WTC11 (cell line): ENCODE results near the gene DNAH11. TPM values are rescaled to one million over a fixed set of nuclear protein-coding genes. Genes with fewer than 3 reads are reported as not detected.

Source experiments
- ATAC-seq: fragments of 200-7000 bp; cut with Tn5 transposase; 2 replicates; pipeline ENCODE4 v1.10.0; 2021; ENCODE audit warnings: mild to moderate bottlenecking, moderate library complexity
- CTCF ChIA-PET: fragments of 300-600 bp; sonication (Branson Sonifier 250); formaldehyde crosslinking; loops from one replicate; lab custom pipeline; 2021; ENCODE audit warnings: antibody characterized with exemption; lab: Charles Lee
- POLR2A ChIA-PET: fragments of 350-600 bp; sonication (Branson Sonifier 250); formaldehyde crosslinking; loops from one replicate; lab custom pipeline; 2021; ENCODE audit warnings: antibody characterized with exemption; lab: Charles Lee
- DNase-seq: peaks from one replicate; pipeline ENCODE4 v3.0.0; 2021; ENCODE audit warnings: low spot score
- H3K27ac Mint-ChIP-seq: 2 replicates; pipeline ENCODE4 v1.8.0; 2021; ENCODE audit warnings: mixed read lengths
- H3K27me3 Mint-ChIP-seq: 2 replicates; pipeline ENCODE4 v1.8.0; 2021; ENCODE audit warnings: low read depth, mild to moderate bottlenecking, moderate library complexity, mixed read lengths
- H3K36me3 Mint-ChIP-seq: 2 replicates; pipeline ENCODE4 v1.8.0; 2021; ENCODE audit warnings: mixed read lengths
- H3K4me1 Mint-ChIP-seq: 2 replicates; pipeline ENCODE4 v1.8.0; 2022; ENCODE audit warnings: mixed read lengths
- H3K4me3 Mint-ChIP-seq: 2 replicates; pipeline ENCODE4 v1.8.0; 2021; ENCODE audit warnings: mild to moderate bottlenecking, moderate library complexity, mixed read lengths
- H3K9me3 Mint-ChIP-seq: 2 replicates; pipeline ENCODE4 v1.8.0; 2021; ENCODE audit warnings: mixed read lengths
- CREB1 ChIP-seq: sonication (generic); formaldehyde crosslinking; IDR thresholded peaks from 2 replicates; pipeline ENCODE4 v1.8.0; 2023; ENCODE audit warnings: mild to moderate bottlenecking, missing genetic modification reagents
- FOXK1 ChIP-seq: sonication (generic); formaldehyde crosslinking; IDR thresholded peaks from 2 replicates; pipeline ENCODE4 v1.8.0; 2022; ENCODE audit warnings: mild to moderate bottlenecking, moderate library complexity, missing genetic modification reagents
- JAZF1 ChIP-seq: fragments of 250-450 bp; sonication (Bioruptor Pico); IDR thresholded peaks from 2 replicates; pipeline ENCODE4 v1.9.0; 2021; ENCODE audit warnings: moderate library complexity, mild to moderate bottlenecking, inconsistent platforms
- NFYB ChIP-seq: sonication (generic); formaldehyde crosslinking; conservative IDR thresholded peaks from 2 replicates; pipeline ENCODE4 v1.8.0; 2022; ENCODE audit warnings: low read depth, missing genetic modification reagents
- NR1H2 ChIP-seq: sonication (generic); formaldehyde crosslinking; IDR thresholded peaks from 2 replicates; pipeline ENCODE4 v1.9.0; 2021; ENCODE audit warnings: mild to moderate bottlenecking, moderate library complexity, missing genetic modification reagents
- NR2C2 ChIP-seq: sonication (generic); formaldehyde crosslinking; IDR thresholded peaks from 2 replicates; pipeline ENCODE4 v1.8.0; 2022; ENCODE audit warnings: mild to moderate bottlenecking, missing genetic modification reagents
- ZNF121 ChIP-seq: sonication (generic); formaldehyde crosslinking; IDR thresholded peaks from 2 replicates; pipeline ENCODE4 v1.8.0; 2023; ENCODE audit warnings: missing genetic modification reagents
- ZNF263 ChIP-seq: sonication (generic); formaldehyde crosslinking; IDR thresholded peaks from 2 replicates; pipeline ENCODE4 v1.8.1; 2022; ENCODE audit warnings: low read depth, mild to moderate bottlenecking, moderate library complexity, missing genetic modification reagents
- ZNF317 ChIP-seq: sonication (generic); formaldehyde crosslinking; IDR thresholded peaks from 2 replicates; pipeline ENCODE4 v1.8.1; 2023; ENCODE audit warnings: low read depth, mild to moderate bottlenecking, moderate library complexity, missing genetic modification reagents, borderline replicate concordance
- total RNA-seq: library from RNA; stranded (reverse); gene quantifications from 3 replicates; pipeline ENCODE4 v1.2.3, GENCODE V29; 2021
- TF ChIP-seq, protein P1 (sequence below): sonication (generic); formaldehyde crosslinking; IDR thresholded peaks from 2 replicates; pipeline ENCODE4 v1.8.0; 2022; ENCODE audit warnings: mild to moderate bottlenecking, missing genetic modification reagents
- TF ChIP-seq, protein P2 (sequence below): fragments of 250-450 bp; sonication (Bioruptor Pico); IDR thresholded peaks from 2 replicates; pipeline ENCODE4 v1.9.0; 2021; ENCODE audit warnings: moderate library complexity, mild to moderate bottlenecking, inconsistent platforms, borderline replicate concordance
- TF ChIP-seq, protein P3 (sequence below): sonication (generic); formaldehyde crosslinking; IDR thresholded peaks from 2 replicates; pipeline ENCODE4 v1.8.1; 2023; ENCODE audit warnings: mild to moderate bottlenecking, missing genetic modification reagents
- TF ChIP-seq, protein P4 (sequence below): sonication (generic); formaldehyde crosslinking; IDR thresholded peaks from 2 replicates; pipeline ENCODE4 v1.8.0; 2023; ENCODE audit warnings: missing genetic modification reagents
- TF ChIP-seq, protein P5 (sequence below): fragments of 250-450 bp; sonication (Bioruptor Pico); IDR thresholded peaks from 2 replicates; pipeline ENCODE4 v1.9.0; 2021; ENCODE audit warnings: mild to moderate bottlenecking
- TF ChIP-seq, protein P6 (sequence below): sonication (generic); formaldehyde crosslinking; IDR thresholded peaks from 2 replicates; pipeline ENCODE4 v1.8.0; 2023; ENCODE audit warnings: mild to moderate bottlenecking, missing genetic modification reagents
- TF ChIP-seq, protein P7 (sequence below): sonication (generic); formaldehyde crosslinking; IDR thresholded peaks from 2 replicates; pipeline ENCODE4 v1.8.0; 2022; ENCODE audit warnings: mild to moderate bottlenecking, missing genetic modification reagents
- TF ChIP-seq, protein P8 (sequence below): sonication (generic); formaldehyde crosslinking; IDR thresholded peaks from 2 replicates; pipeline ENCODE4 v1.8.1; 2023; ENCODE audit warnings: mild to moderate bottlenecking, missing genetic modification reagents, moderate library complexity
- TF ChIP-seq, protein P9 (sequence below): sonication (generic); formaldehyde crosslinking; IDR thresholded peaks from 2 replicates; pipeline ENCODE4 v1.8.0; 2022; ENCODE audit warnings: mild to moderate bottlenecking, missing genetic modification reagents

DNAH11 gene
- total RNA-seq, 1 experiment from 2014 or later = 6.4 TPM

DNA sequence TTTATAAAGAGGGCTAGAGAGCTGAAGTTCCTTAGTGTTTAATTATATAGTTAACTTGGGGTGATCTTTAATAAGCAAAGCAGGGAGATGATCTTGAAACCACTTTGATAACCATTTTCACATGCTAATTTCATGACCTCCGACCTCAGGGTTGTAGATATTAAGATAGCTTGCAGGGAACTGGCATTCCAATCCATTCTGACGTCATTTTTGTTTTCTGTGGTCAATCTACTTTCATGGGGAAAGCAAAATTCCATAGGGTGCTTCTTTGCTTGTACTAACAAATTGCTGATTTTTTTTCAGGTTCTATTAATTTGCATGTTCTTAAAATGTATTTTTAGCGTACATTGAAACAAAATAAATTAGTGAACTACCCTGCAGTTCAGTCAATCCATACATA lies 263.5 kb downstream of the DNAH11 start:
- Mint-ChIP-seq H3K4me3 (no peak overlapping the region), H3K27ac (no peak overlapping the region), H3K4me1 (no peaks in the 10 kb centered on the region), H3K9me3 (no peaks in the 10 kb centered on the region), H3K27me3 (no peaks in the 10 kb centered on the region), H3K36me3 (no peaks in the 10 kb centered on the region)
- POLR2A ChIA-PET = no interaction called here
- ATAC-seq (no peak), DNase-seq (no peak)
- CTCF ChIA-PET = no interaction called here
- TF ChIP-seq NR1H2 (CRISPR knock-in tag) (no peak), ZNF263 (CRISPR knock-in tag) (no peak), ZNF121 (no peak), ZNF317 (no peak), NR2C2 (CRISPR knock-in tag) (no peak), NFYB (CRISPR knock-in tag) (no peak), JAZF1 (CRISPR knock-in tag) (no peak), FOXK1 (CRISPR knock-in tag) (no peak), CREB1 (CRISPR knock-in tag) (no peak)
- TF ChIP-seq, protein P1, sequence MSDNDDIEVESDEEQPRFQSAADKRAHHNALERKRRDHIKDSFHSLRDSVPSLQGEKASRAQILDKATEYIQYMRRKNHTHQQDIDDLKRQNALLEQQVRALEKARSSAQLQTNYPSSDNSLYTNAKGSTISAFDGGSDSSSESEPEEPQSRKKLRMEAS = no peak
- TF ChIP-seq, protein P2, sequence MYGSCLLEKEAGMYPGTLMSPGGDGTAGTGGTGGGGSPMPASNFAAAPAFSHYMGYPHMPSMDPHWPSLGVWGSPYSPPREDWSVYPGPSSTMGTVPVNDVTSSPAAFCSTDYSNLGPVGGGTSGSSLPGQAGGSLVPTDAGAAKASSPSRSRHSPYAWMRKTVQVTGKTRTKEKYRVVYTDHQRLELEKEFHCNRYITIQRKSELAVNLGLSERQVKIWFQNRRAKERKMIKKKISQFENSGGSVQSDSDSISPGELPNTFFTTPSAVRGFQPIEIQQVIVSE (CRISPR knock-in tag) = no peak
- TF ChIP-seq, protein P3, sequence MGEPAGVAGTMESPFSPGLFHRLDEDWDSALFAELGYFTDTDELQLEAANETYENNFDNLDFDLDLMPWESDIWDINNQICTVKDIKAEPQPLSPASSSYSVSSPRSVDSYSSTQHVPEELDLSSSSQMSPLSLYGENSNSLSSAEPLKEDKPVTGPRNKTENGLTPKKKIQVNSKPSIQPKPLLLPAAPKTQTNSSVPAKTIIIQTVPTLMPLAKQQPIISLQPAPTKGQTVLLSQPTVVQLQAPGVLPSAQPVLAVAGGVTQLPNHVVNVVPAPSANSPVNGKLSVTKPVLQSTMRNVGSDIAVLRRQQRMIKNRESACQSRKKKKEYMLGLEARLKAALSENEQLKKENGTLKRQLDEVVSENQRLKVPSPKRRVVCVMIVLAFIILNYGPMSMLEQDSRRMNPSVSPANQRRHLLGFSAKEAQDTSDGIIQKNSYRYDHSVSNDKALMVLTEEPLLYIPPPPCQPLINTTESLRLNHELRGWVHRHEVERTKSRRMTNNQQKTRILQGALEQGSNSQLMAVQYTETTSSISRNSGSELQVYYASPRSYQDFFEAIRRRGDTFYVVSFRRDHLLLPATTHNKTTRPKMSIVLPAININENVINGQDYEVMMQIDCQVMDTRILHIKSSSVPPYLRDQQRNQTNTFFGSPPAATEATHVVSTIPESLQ = no peak
- TF ChIP-seq, protein P4, sequence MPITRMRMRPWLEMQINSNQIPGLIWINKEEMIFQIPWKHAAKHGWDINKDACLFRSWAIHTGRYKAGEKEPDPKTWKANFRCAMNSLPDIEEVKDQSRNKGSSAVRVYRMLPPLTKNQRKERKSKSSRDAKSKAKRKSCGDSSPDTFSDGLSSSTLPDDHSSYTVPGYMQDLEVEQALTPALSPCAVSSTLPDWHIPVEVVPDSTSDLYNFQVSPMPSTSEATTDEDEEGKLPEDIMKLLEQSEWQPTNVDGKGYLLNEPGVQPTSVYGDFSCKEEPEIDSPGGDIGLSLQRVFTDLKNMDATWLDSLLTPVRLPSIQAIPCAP = no peak
- TF ChIP-seq, protein P5, sequence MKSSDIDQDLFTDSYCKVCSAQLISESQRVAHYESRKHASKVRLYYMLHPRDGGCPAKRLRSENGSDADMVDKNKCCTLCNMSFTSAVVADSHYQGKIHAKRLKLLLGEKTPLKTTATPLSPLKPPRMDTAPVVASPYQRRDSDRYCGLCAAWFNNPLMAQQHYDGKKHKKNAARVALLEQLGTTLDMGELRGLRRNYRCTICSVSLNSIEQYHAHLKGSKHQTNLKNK (CRISPR knock-in tag) = no peak
- TF ChIP-seq, protein P6, sequence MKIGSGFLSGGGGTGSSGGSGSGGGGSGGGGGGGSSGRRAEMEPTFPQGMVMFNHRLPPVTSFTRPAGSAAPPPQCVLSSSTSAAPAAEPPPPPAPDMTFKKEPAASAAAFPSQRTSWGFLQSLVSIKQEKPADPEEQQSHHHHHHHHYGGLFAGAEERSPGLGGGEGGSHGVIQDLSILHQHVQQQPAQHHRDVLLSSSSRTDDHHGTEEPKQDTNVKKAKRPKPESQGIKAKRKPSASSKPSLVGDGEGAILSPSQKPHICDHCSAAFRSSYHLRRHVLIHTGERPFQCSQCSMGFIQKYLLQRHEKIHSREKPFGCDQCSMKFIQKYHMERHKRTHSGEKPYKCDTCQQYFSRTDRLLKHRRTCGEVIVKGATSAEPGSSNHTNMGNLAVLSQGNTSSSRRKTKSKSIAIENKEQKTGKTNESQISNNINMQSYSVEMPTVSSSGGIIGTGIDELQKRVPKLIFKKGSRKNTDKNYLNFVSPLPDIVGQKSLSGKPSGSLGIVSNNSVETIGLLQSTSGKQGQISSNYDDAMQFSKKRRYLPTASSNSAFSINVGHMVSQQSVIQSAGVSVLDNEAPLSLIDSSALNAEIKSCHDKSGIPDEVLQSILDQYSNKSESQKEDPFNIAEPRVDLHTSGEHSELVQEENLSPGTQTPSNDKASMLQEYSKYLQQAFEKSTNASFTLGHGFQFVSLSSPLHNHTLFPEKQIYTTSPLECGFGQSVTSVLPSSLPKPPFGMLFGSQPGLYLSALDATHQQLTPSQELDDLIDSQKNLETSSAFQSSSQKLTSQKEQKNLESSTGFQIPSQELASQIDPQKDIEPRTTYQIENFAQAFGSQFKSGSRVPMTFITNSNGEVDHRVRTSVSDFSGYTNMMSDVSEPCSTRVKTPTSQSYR (CRISPR knock-in tag) = no peak
- TF ChIP-seq, protein P7, sequence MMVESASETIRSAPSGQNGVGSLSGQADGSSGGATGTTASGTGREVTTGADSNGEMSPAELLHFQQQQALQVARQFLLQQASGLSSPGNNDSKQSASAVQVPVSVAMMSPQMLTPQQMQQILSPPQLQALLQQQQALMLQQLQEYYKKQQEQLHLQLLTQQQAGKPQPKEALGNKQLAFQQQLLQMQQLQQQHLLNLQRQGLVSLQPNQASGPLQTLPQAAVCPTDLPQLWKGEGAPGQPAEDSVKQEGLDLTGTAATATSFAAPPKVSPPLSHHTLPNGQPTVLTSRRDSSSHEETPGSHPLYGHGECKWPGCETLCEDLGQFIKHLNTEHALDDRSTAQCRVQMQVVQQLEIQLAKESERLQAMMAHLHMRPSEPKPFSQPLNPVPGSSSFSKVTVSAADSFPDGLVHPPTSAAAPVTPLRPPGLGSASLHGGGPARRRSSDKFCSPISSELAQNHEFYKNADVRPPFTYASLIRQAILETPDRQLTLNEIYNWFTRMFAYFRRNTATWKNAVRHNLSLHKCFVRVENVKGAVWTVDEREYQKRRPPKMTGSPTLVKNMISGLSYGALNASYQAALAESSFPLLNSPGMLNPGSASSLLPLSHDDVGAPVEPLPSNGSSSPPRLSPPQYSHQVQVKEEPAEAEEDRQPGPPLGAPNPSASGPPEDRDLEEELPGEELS (CRISPR knock-in tag) = no peak
- TF ChIP-seq, protein P8, sequence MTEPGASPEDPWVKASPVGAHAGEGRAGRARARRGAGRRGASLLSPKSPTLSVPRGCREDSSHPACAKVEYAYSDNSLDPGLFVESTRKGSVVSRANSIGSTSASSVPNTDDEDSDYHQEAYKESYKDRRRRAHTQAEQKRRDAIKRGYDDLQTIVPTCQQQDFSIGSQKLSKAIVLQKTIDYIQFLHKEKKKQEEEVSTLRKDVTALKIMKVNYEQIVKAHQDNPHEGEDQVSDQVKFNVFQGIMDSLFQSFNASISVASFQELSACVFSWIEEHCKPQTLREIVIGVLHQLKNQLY (CRISPR knock-in tag) = no peak
- TF ChIP-seq, protein P9, sequence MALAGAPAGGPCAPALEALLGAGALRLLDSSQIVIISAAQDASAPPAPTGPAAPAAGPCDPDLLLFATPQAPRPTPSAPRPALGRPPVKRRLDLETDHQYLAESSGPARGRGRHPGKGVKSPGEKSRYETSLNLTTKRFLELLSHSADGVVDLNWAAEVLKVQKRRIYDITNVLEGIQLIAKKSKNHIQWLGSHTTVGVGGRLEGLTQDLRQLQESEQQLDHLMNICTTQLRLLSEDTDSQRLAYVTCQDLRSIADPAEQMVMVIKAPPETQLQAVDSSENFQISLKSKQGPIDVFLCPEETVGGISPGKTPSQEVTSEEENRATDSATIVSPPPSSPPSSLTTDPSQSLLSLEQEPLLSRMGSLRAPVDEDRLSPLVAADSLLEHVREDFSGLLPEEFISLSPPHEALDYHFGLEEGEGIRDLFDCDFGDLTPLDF = no peak
